ENCODE results near the gene PRKCH. TPM values are rescaled to one million over a fixed set of nuclear protein-coding genes. Genes with fewer than 3 reads are reported as not detected.

Gene PRKCH
- total and polyA plus RNA-seq, 10 of the 15 experiments (the other 5 are each of a cell fraction or from before 2014, with no cell fraction given) = 10.7 to 140 (median 33.2) TPM

- TF ChIP-seq ZNF592 (IDR thresholded peaks at IDR 0.05) = peak; percentile 60; the same call in 1 of the 2 replicates
- peak; percentile 89 for TF ChIP-seq RAD21 (IDR thresholded peaks at IDR 0.05; ENCODE audit: insufficient read depth, low read depth, low read length)
- peak; percentile 76 for TF ChIP-seq RAD51 (IDR thresholded peaks at IDR 0.05)
- TF ChIP-seq POLR2AphosphoS5 (IDR thresholded peaks at IDR 0.05; ENCODE audit: low read length) = no peak
- TF ChIP-seq ZNF622 (IDR thresholded peaks at IDR 0.05) = no peak
These were observed 24.5 kb upstream of the PRKCH start (continued) for GRCh38 chr14:61296719-61297502.

GRCh38 chr14:61297581-61297980 is 23.8 kb upstream of the PRKCH start:
- Histone ChIP-seq H3K27ac (ENCODE audit: control insufficient read depth, insufficient read depth) (no peak overlapping the region), H2AFZ (ENCODE audit: control insufficient read depth, low read depth, low read length) (no peak overlapping the region), H4K20me1 (ENCODE audit: control insufficient read depth, insufficient read depth) (no peaks in the 10 kb centered on the region), H3K79me2 (ENCODE audit: control insufficient read depth, insufficient read depth, low read length) (no peaks in the 10 kb centered on the region), H3K4me2 (ENCODE audit: control insufficient read depth, insufficient read depth) (no peak overlapping the region), H3K4me1 (ENCODE audit: control insufficient read depth, insufficient read depth, low read length) (peaks cover 12% of the 10 kb centered on the region), H3K4me3 (no peak overlapping the region), H3K36me3 (ENCODE audit: control insufficient read depth in 2 of 2, insufficient read depth in 2 of 2, low read length in 1 of 2) (no peaks in the 10 kb centered on the region), H3K27me3 (replicated peaks in 1 of 2; ENCODE audit: control insufficient read depth in 2 of 2, insufficient read depth in 2 of 2, low read length in 1 of 2) (no peaks in the 10 kb centered on the region), H3K9me3 (replicated peaks; ENCODE audit: control insufficient read depth, insufficient read depth, low read length) (no peaks in the 10 kb centered on the region), H3K9ac (ENCODE audit: control insufficient read depth, insufficient read depth, low read length) (no peak overlapping the region)
- DNase-seq (ENCODE audit: low read depth, low spot score) (no peak), FAIRE-seq (no peak), ATAC-seq (no peak)
- CTCF ChIA-PET = interaction anchor here (1.1 to 5.9 kb wide), 9 partner anchors 13 to 543 kb away, joined by 3 to 42 read pairs (median 5); no protein-coding TSS in a partner anchor
- SMC1A ChIA-PET (ENCODE audit: uncharacterized antibody, unreplicated experiment) = interaction anchor here (0.6 to 3.5 kb wide), 9 partner anchors 91 to 539 kb away, joined by 3 to 17 read pairs (median 7); no protein-coding TSS in a partner anchor
- in situ Hi-C loops (cut with MboI) = loop anchor here (5.0 kb wide), 1 partner anchor 540 kb away; no protein-coding TSS in a partner anchor
- POLR2A ChIA-PET = no interaction called here
- 65% methylated on average over 6 of the region's 6 CpGs for WGBS (ENCODE audit: insufficient coverage, insufficient replicate concordance, low lambda C conversion rate, missing lambda C conversion rate)
- RAD21 ChIA-PET (ENCODE audit: unreplicated experiment) = interaction anchor here (1.0 to 2.2 kb wide), 6 partner anchors 25 to 540 kb away, joined by 3 to 12 read pairs (median 4); no protein-coding TSS in a partner anchor
- TF ChIP-seq ZNF24 (IDR thresholded peaks at IDR 0.05) (no peak), TCF7 (IDR thresholded peaks at IDR 0.05; ENCODE audit: borderline replicate concordance) (no peak), ZZZ3 (IDR thresholded peaks at IDR 0.05; ENCODE audit: control insufficient read depth, insufficient read length, low read depth) (no peak), IKZF1 (conservative IDR thresholded peaks at IDR 0.05) (no peak)
- TF ChIP-seq, protein P1, sequence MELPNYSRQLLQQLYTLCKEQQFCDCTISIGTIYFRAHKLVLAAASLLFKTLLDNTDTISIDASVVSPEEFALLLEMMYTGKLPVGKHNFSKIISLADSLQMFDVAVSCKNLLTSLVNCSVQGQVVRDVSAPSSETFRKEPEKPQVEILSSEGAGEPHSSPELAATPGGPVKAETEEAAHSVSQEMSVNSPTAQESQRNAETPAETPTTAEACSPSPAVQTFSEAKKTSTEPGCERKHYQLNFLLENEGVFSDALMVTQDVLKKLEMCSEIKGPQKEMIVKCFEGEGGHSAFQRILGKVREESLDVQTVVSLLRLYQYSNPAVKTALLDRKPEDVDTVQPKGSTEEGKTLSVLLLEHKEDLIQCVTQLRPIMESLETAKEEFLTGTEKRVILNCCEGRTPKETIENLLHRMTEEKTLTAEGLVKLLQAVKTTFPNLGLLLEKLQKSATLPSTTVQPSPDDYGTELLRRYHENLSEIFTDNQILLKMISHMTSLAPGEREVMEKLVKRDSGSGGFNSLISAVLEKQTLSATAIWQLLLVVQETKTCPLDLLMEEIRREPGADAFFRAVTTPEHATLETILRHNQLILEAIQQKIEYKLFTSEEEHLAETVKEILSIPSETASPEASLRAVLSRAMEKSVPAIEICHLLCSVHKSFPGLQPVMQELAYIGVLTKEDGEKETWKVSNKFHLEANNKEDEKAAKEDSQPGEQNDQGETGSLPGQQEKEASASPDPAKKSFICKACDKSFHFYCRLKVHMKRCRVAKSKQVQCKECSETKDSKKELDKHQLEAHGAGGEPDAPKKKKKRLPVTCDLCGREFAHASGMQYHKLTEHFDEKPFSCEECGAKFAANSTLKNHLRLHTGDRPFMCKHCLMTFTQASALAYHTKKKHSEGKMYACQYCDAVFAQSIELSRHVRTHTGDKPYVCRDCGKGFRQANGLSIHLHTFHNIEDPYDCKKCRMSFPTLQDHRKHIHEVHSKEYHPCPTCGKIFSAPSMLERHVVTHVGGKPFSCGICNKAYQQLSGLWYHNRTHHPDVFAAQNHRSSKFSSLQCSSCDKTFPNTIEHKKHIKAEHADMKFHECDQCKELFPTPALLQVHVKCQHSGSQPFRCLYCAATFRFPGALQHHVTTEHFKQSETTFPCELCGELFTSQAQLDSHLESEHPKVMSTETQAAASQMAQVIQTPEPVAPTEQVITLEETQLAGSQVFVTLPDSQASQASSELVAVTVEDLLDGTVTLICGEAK (IDR thresholded peaks at IDR 0.05; ENCODE audit: borderline replicate concordance) = no peak
- TF ChIP-seq, protein P2, sequence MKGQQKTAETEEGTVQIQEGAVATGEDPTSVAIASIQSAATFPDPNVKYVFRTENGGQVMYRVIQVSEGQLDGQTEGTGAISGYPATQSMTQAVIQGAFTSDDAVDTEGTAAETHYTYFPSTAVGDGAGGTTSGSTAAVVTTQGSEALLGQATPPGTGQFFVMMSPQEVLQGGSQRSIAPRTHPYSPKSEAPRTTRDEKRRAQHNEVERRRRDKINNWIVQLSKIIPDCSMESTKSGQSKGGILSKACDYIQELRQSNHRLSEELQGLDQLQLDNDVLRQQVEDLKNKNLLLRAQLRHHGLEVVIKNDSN (IDR thresholded peaks at IDR 0.05; ENCODE audit: borderline replicate concordance, extremely low read length, insufficient read depth, low read depth, low read length) = no peak
- no TSS peak for BruUV-seq (replicated peaks)
- intact Hi-C loops (cut with micrococcal nuclease; ENCODE audit: unreplicated experiment) = loop anchor here (1.0 to 10.0 kb wide), 5 partner anchors 91 to 540 kb away; no protein-coding TSS in a partner anchor

Data from GM12878 (cell line).